ENCODE data around the gene LCORL.

DNA sequence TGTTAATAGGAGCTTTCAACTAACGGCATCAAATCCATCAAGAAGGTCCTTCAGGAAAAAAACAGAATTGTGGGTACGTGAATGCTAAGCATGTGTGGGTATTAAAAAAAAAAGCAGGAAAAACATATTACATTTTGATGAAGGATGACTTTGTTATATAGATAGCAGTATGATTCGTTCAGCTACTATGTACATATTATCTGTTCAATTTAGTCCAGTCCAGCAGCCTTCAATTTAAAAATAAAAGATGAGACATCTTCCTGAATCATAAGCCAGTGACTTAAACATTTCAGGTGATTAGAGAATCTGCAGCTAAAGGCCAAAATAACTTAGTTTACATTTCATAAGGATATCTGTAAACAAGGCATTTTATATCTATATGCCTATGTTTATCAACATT, 63.4 kb downstream of the LCORL start:
- TF ChIP-seq, protein P1, sequence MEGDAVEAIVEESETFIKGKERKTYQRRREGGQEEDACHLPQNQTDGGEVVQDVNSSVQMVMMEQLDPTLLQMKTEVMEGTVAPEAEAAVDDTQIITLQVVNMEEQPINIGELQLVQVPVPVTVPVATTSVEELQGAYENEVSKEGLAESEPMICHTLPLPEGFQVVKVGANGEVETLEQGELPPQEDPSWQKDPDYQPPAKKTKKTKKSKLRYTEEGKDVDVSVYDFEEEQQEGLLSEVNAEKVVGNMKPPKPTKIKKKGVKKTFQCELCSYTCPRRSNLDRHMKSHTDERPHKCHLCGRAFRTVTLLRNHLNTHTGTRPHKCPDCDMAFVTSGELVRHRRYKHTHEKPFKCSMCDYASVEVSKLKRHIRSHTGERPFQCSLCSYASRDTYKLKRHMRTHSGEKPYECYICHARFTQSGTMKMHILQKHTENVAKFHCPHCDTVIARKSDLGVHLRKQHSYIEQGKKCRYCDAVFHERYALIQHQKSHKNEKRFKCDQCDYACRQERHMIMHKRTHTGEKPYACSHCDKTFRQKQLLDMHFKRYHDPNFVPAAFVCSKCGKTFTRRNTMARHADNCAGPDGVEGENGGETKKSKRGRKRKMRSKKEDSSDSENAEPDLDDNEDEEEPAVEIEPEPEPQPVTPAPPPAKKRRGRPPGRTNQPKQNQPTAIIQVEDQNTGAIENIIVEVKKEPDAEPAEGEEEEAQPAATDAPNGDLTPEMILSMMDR (IDR thresholded peaks at IDR 0.05), result no peak
- no peak for TF ChIP-seq POLR2A (IDR thresholded peaks at IDR 0.05)

All from breast epithelium (tissue), 3 donors.